ENCODE data around the gene TMEM132C.

DNA sequence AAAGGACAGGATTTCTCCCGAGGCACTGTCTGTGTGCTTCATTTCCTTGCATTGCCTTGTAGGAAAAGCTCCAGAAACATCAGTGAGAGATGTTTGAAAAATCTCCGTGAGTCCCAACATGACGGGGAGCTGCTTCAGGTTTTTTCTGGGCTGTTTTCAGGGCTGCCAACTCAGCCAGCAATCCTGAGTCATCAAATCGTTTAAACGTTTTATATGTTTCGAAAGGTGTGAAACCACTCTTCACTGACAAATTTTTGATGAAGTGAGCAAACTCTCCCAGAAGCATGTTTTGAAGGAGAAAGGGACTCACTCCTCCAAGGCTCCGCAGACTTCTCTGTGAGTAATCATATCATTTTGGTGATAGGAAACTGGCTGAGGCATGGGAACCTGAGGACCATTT is 240.5 kb downstream of the TMEM132C start:
- no peak for TF ChIP-seq CREB1 (CRISPR knock-in tag; IDR thresholded peaks at IDR 0.05; ENCODE audit: low read depth)
- TF ChIP-seq, protein P1, sequence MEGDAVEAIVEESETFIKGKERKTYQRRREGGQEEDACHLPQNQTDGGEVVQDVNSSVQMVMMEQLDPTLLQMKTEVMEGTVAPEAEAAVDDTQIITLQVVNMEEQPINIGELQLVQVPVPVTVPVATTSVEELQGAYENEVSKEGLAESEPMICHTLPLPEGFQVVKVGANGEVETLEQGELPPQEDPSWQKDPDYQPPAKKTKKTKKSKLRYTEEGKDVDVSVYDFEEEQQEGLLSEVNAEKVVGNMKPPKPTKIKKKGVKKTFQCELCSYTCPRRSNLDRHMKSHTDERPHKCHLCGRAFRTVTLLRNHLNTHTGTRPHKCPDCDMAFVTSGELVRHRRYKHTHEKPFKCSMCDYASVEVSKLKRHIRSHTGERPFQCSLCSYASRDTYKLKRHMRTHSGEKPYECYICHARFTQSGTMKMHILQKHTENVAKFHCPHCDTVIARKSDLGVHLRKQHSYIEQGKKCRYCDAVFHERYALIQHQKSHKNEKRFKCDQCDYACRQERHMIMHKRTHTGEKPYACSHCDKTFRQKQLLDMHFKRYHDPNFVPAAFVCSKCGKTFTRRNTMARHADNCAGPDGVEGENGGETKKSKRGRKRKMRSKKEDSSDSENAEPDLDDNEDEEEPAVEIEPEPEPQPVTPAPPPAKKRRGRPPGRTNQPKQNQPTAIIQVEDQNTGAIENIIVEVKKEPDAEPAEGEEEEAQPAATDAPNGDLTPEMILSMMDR (conservative IDR thresholded peaks at IDR 0.05; ENCODE audit: low read depth in 2 of 2), result no peak
- TF ChIP-seq, protein P2, sequence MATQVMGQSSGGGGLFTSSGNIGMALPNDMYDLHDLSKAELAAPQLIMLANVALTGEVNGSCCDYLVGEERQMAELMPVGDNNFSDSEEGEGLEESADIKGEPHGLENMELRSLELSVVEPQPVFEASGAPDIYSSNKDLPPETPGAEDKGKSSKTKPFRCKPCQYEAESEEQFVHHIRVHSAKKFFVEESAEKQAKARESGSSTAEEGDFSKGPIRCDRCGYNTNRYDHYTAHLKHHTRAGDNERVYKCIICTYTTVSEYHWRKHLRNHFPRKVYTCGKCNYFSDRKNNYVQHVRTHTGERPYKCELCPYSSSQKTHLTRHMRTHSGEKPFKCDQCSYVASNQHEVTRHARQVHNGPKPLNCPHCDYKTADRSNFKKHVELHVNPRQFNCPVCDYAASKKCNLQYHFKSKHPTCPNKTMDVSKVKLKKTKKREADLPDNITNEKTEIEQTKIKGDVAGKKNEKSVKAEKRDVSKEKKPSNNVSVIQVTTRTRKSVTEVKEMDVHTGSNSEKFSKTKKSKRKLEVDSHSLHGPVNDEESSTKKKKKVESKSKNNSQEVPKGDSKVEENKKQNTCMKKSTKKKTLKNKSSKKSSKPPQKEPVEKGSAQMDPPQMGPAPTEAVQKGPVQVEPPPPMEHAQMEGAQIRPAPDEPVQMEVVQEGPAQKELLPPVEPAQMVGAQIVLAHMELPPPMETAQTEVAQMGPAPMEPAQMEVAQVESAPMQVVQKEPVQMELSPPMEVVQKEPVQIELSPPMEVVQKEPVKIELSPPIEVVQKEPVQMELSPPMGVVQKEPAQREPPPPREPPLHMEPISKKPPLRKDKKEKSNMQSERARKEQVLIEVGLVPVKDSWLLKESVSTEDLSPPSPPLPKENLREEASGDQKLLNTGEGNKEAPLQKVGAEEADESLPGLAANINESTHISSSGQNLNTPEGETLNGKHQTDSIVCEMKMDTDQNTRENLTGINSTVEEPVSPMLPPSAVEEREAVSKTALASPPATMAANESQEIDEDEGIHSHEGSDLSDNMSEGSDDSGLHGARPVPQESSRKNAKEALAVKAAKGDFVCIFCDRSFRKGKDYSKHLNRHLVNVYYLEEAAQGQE (IDR thresholded peaks at IDR 0.05; ENCODE audit: unreplicated experiment), result no peak
- no peak for TF ChIP-seq EZH2 (IDR thresholded peaks at IDR 0.05; ENCODE audit: low read depth, unreplicated experiment)
- no peak for TF ChIP-seq POLR2AphosphoS5 (IDR thresholded peaks at IDR 0.05; ENCODE audit: low read depth)
- no peak for TF ChIP-seq ZNF114 (CRISPR knock-in tag; IDR thresholded peaks at IDR 0.05)
- no peak for TF ChIP-seq ZNF331 (CRISPR knock-in tag; IDR thresholded peaks at IDR 0.05; ENCODE audit: low read depth)

Data from GM23338 (cell line).